ENCODE measurements around the gene EPHA1.
"Not testable (repeated sequence)": the region's sequence is repeated elsewhere in the genome, so short reads cannot be mapped to it uniquely, and the experiment has no call there.

The EPHA1 gene

DNA sequence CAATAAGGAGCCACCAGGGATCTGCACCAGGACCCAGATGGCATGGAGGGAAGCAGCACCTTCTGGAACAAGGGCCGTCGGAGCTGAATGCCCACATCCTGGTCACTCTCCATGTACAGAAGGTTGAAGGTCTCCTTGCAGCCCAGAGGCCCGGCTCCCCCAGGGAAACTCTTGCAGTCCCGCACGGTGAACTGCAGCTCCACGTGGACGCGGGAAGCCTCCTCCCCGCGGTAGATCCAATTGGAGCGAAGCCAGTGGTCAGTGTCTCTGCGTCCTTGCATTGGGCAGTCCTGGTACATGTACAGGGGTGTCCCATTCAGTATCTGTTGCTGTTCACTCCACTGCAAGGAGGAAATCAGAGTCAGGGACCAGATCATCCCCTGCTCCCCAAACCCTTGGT is 7.4 kb downstream of the EPHA1 start:
- DNase-seq = no peak

DNA sequence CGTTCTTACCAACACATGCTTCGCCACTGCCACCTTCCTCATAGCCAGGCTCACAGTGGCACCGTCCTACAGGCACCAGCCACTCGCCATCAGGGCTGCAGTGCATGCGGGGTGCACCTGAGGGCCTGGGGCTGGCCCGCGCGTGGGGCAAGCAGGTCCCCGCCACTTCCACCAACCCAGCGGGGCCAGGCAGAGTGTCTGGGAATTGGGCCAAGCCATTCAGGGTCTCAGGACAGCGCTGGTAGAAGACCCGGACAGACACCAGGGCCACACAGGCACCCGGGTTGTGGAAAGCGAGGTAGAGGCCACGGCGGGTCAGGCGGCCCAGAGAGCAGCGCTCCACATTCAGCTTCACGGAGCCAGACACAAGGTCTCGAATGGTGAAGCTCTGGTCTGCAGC is 9.0 kb downstream of the EPHA1 start:
- no peak for DNase-seq

DNA sequence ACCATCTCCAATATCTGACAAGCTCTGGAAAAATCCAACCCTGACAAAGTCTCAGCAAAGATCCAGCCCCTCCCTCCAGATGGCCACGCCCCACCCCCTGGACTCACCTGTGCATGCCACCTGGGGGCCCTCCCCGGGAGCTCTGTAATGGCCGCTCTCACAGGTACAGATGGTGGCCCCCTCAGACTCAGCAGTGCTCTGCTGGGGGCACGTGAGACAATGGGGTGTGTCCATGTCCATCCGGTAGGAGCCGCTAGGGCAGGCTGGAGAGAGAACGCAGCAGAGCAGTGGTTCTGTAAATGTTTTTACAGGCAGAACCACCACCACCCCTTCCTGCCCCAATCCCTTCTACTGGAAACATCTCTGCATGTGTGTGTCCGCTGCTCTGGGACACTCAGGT is 9.5 kb downstream of the EPHA1 start:
- DNase-seq = no peak

DNA sequence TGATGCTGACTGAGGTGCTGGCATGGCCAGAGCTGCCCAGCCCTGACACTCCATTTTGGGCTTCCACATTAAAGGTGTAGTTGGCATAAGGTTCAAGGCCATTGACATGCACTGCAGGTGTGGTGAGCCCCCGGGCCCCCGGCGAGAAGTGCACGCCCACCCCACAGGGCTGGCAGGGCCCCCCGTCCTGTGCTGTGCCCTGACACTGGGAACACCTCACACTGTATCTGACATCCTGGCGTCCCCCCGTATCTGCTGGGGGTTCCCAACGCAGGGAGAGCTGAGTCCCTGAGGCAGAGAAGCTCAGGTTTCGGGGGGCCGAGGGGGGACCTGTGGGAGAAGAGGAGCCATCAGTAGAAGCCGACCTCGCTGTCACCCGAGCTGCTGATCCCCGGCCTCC is 10.0 kb downstream of the EPHA1 start:
- no peak for DNase-seq

DNA sequence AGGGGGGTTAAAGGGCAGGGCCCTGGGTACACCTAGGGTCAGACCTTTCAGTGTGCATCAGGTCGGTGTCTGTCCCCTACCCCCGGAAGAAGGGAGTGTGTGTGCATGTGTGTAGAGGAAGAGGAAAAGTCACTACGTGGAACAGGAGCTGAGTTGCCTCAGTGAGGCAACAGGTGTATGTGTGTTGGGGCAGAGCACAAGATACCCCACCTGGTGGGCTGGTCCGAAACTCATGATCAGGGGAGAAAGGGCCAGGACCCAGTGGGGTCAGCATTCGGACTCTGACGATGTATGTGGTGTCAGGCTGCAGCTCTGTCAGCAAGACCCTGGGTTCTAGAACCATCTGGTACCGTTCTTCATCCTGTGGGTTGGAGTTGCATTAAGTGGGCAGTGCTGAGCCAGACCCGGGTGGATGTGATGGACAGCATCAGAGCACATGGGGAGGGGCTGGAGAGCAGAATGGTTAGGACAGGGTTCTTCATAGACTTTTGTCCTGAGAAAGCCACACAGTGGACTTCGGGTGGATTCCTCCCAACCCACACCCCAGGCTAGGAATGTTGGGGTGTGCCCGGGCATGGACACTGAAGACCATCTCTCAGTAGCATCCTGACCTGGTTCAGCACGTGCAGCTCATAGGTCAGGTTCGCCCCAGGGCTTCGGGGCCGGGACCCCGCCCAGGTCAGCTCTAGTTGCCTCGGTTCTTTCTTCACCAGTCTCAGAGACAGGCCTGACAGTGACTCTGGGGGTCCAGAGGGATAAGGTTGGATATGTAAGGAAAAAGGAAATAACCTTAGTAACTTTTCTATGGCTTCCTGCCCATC is 10.7 kb downstream of the EPHA1 start:
- no peak for DNase-seq

DNA sequence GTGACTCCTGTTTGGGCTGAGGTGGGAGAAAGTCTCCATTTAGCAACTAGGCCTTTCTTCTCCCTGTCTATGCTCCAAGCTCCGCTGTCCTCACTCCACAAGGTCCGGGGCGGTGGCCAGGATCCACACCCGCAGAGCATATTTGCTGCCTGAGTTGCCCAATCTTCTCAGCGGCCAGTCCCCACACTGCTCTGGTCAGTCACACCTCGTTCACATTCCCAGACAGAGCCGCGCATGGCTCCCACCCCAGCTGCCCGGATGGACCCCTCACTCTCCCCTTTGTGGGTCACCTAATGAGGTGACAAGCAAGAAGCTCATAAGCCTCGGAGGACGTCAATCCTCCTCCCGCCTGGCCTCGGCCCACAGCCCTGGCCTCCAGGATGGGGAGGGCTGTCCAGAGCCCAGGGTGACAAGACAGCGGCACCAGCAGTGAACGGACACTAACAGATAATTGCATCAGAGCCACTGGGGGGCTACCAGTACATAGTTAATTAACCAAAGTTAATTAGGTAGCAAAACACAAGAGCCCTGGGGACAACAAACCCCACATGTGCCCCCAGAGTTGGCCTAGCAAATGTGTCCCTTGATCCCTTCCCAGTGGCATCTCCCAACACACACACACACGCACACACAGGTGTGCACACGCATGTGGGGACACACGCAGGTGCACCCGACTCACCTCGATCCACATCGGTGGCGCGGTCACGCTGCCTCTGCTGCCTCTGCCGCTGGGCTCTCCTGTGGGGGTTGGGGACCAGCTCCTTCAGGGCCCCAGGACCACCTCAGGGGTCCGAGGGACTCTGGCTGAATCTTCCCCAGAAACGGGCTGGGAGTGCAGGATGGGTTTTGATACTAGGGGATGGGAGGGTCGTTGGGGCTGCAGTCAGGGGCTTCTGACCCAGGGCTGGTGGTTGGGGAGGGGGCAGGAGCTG is 11.8 kb downstream of the EPHA1 start:
- no peak for DNase-seq

DNA sequence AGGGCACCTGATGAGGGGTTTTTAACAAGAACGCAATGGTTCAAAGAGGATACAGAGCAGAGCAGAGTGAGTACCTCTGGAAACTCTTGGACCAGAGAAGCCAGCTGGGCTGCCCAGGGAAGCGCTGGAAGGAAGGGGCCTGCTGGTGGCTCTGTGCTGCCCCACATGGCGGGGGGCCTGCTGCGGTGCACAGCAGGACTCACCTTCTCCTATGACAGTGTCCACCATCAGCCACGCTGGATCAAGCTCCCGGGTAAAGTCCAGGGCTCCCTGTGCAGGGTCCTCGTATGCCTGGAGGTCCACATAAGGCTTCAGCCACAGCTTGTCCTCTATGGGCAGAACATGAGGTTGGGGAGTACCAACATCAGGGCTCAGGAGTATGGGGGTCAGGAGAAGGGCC is 12.5 kb downstream of the EPHA1 start:
- DNase-seq = no peak

DNA sequence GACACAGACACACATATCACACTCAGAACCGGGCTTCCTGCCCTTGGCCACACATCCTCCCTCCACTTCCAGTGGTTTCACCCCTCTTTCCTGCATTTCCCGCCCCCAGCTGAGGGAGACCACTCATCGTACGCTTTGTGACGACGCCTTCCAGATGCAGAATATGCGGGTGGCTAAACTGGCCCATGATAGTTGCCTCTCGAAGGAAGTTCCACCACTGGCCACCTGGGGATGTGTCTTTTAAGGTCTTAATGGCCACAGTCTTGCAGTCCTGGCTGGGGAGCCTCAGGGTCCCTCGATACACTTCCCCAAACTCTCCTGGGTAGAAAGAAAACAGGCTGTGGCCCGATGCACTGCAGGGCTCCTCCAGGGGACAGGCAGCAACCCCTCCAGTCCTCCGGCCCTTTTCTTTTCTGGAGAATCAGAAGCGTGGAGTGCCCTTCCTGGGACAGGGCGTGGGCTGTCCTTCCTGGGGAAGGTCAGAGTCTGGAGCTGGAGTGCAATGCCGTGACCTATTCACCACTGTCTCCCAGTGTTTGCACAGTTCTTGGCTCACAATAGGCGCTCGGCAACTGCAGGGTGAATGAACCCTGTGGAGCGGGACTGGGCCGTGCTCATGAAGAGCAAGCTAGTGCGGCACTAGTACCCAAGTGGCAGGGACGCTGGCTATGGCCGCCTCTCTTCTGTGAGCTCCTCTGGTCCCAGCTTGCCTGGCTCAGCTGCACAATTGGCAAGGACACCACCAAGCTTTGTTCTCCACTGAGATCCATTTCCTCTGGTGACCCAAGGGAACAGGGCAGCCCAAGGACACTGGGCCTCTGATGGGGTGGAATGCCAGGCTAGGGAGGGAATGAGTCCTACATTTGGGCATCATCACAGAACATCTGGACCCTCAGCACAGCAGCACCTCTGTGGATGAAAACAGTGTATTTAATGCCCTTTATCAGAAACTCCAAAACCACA is 13.2 kb downstream of the EPHA1 start:
- DNase-seq = no peak

DNA sequence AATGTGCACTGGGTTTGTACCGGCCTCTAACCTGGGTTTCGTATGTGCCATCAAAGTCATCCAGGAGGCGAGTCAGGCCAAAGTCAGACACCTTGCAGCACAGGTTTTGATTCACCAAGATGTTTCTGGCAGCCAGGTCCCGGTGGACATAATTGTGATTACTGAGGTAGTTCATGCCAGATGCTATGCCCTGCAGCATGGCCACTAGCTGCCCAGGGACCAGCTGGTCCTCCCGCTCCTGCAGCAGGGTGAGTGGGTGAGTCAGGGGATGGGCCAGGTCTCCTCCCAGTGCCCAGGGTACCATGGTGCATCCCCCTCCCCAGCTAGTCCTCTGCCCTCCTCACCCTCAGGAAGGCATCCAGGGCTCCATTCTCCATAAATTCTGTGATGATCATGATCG is 13.9 kb downstream of the EPHA1 start:
- no peak for DNase-seq

DNA sequence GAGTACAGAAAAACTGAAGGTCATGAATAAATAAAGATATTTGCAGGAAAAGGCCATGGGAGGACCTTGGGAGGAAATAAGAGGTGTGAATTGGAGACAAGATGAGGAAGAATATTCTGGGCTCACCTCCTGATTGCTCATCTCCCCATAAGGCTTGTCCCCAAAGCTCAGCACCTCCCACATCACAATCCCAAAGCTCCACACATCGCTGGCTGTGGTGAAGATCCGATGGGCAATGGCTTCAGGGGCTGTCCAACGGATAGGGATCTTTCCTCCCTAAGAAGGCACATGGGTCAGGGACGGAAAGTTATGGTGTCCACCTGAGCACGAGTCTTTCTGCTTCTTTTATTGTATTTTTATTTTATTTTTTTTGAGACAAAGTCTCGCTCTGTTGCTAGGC is 14.6 kb downstream of the EPHA1 start:
- DNase-seq = no peak

DNA sequence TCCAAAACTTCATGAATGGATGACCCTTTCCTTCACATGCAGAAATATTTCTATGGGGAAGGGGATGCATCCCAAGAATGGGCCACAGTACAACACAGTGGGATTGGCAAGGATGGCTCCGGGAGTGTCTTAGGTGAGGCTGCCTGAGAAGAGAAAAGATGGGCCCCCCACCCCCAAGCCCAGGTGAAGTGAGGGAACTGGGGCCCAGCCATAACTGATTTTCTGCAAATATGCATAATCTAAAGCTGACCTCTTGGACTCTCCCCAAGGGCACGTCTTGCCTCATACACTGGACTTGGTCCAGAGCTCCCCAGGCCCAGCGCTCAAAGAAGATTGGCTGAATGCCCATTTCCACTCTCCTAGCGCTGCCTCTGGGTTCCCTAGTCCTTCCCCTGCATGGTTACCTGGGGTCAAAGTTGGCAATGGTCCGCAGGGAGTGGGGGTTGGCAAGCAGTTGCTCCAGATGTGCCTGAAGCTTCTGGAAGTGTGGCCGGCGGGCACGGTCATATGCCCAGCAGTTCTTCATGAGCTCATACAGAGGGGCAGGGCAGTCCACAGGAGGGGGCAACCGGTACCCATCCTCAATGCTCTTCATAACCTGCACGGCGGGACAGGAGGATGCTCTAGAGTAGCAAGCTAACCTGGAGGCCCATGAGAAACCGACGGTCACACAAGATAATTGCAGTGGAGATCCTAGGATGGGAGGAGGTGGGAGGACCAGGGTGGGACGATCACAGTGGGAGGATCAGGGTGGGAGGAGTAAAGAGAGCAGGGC is 15.2 kb downstream of the EPHA1 start:
- no peak for DNase-seq

DNA sequence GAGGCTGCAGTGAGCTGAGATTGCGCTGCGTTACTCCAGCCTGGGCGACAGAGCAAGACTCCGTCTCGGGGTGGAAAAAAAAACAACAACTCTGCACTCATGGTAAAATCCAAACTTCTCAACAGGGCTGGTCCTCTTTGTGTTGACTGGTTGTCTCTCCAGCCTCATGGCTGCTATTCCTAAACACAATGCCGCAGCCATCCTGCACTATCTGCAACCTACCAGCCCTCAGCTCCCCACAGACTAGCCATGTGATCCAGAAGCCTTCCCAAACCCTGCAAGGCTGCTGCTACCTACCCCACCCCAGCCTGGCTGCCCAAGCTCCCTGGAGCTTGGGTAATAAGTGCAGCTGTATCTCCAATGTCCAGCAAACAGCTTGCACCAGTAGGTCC is 15.8 kb downstream of the EPHA1 start:
- DNase-seq = no peak

DNA sequence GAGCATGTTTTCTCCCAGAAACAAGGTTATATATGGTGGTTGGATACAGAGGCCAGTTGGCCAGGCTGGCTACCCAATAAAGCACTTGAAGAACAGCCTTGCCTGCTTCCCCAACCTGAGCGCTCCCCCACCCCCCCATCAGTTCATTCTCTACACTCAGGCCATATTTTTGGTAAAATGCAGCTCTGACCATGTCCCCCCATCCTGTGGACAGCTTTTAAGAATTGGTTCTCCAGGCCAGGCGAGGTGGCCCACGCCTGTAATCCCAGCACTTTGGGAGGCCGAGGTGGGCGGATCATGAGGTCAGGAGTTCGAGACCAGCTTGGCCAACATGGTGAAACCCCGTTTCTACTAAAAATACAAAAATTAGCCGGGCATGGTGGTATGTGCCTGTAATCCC is 16.2 kb downstream of the EPHA1 start:
- not testable (repeated sequence) for DNase-seq

DNA sequence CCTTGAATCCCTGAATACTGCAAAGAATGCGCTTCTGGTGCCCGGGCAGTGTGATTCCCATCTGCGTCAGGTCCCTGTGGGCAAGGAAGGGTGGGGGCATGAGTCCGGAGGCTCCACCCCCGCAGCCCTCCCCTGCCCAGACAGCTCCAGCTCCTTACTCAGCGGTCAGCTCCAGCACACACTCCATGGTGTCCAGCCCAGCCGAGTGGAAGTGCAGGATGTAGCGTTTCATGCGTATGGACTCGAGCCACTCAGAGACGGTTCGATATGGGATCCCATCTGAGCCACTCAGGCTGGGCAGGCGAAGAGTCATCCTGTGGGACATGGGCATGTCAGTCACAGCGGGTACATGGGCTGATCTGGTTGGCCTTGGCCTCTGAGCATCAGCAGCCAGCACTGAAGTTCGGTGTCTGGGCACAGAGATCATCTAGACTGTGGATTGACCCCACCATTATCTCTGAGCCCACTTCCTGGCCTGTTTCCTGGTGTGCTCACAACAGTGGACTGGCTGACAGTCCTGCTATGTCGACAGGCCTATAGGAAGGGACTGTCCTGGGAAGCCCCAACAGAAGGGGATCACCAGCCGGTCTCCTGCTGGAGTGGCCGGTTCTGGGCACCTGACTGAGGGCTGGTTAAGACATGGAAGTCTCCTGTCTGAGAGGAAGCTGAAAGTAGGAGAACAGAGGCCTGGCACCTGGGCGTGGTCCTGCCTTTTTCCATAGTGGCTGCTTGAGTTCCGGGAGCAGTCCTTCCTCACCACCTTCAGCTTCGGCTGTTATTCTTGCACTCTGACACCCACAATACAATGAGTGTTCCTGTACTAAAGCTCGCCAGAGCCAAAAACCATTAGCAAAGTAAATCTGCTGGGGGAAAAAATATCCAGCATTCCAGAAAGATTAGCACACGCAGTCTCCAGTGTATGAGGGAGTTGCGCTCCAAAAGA is 16.9 kb downstream of the EPHA1 start:
- DNase-seq = no peak

DNA sequence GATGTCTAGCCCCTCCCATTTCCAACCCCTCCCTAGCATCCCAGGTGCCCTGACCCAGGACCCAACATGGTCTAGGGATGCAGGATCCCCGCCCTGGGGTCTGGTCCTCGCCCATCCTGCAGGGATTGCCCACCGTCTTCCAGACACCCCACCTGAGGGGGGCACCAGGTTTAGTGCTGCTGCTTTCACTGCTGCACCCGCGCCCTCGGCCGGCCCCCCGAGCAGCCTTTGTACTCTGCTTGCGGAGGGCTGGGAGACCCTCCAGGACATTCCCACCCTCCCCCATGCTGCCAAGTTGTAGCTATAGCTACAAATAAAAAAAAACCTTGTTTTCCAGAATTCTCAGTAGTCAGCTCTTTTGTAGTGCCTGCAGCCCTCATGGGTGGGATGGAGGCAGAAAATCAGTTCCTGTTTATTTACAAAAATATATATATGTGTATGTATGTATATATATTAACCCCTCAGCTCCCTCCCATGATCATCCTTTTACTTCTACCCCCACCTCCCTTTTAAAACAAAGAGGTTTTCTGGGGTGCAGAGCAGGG is 17.8 kb downstream of the EPHA1 start:
- DNase-seq = no peak

DNA sequence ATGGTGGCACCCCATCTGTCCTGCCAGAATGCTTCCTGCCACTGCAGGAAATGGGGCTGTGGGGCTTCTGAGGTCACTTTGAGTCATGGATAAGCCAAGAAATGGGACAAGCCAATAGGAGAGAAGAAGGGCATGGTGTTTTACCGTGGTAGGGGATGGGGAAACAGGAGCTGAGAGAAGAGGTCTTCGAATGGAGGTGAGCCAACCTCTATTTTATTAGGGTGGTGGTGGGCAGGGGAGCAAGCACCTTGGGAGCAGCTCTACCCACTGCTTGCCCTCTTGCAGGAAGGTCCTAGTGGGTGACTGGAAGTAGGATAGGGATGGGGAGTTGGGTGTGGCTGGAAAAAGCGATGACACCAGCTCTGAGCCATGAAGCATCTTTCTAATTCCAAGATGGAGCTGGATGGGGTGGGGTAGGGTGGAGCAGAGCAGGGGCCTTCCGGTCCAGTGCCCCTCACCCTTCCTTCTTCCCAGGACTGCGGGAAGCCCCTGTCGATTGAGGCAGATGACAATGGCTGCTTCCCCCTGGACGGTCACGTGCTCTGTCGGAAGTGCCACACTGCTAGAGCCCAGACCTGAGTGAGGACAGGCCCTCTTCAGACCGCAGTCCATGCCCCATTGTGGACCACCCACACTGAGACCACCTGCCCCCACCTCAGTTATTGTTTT is 18.4 kb downstream of the EPHA1 start:
- DNase-seq = no peak

DNA sequence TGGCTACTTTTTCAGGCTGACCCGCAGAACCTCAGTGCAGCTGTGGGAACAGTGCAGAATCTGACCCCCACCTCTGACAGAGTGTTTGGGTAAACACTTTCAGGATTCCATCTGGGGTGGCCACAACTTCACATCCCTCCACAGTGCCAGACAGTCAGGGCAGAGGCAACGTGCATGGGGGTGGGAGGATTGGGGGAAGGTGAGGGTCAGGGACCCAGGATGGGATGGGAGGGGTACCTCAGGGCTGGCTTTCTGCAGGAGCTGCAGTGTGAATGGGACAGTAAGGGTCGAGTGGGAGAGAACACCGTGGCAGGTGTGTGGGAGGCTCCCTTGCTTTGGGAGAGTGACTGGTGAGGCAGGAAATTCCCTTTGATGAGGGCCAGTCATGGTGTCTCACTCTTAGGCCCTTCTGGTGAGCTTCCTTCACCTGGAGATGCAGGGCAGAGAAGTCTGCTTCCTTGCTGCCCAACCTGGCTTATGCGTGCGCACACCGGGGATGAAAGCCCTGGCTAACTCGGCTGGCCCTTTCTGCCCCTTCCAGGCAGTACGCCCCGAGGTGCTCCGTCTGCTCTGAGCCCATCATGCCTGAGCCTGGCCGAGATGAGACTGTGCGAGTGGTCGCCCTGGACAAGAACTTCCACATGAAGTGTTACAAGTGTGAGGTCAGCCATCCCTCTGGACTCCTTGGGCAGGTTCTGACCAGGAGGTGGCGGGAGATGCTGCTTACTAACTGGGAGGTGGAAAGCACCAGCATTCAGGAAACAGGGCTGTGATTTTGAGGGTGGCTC is 19.1 kb downstream of the EPHA1 start:
- no peak for DNase-seq

DNA sequence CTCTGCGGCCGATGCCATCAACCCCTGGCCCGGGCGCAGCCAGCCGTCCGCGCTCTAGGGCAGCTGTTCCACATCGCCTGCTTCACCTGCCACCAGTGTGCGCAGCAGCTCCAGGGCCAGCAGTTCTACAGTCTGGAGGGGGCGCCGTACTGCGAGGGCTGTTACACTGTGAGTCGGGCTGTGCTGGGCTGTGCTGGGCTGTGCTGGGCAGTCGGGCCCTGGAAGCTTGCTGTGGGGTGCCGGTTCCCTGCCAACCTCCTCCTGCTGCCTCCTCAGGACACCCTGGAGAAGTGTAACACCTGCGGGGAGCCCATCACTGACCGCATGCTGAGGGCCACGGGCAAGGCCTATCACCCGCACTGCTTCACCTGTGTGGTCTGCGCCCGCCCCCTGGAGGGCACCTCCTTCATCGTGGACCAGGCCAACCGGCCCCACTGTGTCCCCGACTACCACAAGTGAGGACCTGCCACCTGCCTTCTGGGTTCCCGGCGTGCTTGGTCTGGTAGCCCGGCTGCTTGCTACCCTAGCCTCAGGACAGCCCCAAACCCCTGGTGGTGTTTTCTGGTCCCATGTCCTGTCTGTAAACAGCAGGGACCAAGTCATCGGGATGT is 20.1 kb downstream of the EPHA1 start:
- DNase-seq = no peak

DNA sequence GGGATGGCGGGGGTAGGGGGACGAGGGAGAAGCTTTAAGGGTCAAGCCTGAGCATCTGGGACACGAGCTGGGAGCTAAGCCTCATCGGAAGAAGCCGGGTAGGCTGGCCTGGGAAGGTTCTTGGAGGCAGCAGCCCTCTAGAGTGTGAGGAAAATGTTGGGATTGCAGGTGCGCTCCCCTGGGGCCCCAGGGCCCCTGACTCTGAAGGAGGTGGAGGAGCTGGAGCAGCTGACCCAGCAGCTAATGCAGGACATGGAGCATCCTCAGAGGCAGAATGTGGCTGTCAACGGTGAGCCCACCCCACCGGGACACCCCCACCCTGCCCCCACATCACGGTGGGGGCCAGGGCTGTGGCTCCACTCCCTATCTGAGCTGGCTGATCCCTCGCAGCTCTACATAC is 20.6 kb downstream of the EPHA1 start:
- DNase-seq = no peak
